Kidney tubule cell (primary cell): ENCODE data around the gene RANBP6.
"Not testable (repeated sequence)": the region's sequence is repeated elsewhere in the genome, so short reads cannot be mapped to it uniquely, and the experiment has no call there.

Experiments
- DNase-seq: peaks from one replicate; pipeline ENCODE4 v3.0.0-alpha.2; 2018; ENCODE audit warnings: low spot score

Gene RANBP6

DNA sequence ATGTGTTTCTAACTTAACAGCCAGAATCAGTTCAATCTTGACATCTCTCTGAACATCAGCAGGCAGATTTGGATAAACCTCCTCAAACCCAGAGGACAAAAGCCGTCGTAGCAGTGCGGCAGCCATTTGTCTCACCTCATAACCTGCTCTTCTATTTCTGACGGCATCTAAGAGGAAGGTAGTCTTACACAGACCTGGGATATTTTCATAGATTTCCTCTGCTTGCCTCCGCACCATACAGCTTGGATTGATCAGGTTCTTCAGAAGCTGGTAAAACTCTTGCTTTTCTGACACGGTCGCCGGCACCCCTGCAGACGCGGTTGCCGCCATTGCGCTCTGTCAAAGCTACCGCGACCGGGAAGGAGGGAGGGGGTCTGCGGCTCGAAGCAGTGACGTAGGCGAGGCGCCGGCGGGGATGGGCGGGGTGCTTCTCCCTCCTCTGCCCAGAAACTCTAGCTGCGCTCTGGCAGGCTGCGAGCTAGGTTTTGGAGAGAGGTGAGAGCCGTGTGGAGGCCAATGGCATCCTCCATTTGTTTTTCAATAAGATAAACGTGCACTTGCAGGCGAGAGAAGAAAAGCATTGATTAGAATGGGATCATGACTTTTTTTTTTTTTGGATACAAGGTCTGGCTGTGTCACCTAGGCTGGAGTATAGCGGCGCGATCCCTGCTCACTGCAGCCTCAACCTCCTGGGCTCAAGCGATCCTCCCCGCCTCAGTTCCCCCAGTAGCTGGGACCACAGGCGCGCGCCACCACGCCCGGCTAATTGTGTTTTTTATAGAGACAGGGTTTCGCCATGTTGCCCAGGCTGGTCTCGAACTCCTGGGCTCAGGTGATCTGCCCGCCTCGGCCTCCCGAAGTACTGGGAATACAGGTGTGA is at the start of gene RANBP6:
Gene RANBP6 (minus strand): TSS at position 347 of the 880 bp plus-strand sequence. CDS start 17 bp downstream, at position 330.
- peak; percentile 87 for DNase-seq

DNA sequence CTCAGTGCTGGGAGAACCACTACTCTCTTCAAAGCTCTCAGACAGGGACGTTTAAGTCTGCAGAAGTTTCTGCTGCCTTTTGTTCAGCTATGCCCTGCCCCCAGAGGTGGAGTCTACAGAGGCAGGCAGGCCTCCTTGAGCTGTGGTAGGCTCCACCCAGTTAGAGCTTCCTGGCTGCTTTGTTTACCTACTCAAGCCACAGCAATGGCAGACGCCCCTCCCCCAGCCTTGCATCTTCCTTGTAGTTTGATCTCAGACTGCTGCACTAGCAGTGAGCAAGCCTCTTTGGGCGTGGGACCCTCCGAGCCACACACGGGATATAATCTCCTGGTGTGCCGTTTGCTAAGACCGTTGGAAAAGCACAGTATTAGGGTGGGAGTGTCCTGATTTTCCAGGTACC is 47.7 kb upstream of the RANBP6 start:
- not testable (repeated sequence) for DNase-seq

- peak; percentile 27 for DNase-seq
These were observed 40.2 kb upstream of the RANBP6 start for GRCh38 chr9:6055666-6056065.

GRCh38 chr9:6055216-6055615 is 39.8 kb upstream of the RANBP6 start:
- DNase-seq, result peak; percentile 91

DNA sequence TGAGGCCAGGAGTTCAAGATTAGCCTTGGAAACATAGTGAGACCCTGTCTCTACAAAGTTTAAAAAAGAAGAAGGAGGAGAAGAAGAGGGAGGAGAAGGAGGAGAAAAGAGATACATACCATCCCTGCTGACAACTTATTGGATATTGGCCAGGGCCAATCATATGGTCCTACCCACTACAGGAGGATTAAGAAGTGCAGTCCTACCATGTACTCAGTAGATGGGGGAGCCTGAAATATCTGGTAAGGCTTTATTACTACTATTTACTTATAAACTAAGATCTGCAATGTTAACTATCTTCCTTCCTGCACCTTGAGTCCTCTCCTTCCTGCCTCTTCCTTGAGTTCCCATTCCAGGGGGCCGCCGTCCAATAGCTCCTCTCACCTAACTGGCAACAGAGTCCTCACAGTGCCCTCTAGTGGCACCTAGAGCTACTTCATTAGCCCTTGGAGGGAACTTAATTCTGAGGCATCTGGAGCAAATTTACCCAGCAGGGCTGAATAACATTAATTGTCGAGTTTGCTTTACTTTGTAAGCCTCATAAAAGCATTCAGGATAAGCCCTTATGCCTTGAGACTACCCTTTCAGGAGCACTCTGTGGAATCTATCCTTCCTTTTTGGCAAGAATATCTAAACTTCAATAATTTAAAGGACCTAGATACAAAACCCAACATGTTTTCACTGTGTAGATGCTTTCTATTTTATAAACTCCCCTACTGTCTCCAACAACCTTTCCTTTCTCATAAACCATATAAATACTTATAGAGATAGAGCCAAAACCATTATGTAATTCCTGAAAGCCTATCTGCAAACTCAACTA is 39.1 kb upstream of the RANBP6 start:
- DNase-seq, result peak; percentile 80

DNA sequence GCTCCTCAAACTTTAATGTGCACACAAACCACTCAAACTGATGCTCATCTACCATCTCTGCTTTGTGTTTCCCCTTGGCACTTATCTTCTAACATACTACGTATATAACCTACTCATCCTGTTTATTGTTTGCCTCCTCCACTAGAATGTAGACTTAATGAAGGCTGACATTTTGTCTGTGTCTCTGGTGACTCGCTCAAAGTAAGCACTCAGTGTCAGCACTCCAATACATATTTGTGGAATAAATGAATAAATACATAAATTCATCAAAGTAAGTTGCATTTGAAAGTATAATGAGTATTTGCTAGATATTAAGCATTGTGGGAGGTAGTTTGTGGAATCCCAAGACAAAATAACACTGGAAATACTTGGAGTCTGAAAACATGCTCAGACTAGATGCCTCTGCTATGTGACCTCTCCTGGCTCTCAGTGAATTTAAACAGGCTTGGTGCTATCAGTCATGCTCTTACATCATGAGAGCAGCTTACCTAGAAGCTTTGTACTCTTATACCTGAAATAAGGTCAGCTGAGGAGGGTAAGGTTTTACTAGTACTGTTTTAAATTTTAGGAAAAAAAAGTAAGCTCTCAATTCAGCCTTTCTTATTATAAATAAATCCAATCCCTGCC is 37.0 kb upstream of the RANBP6 start:
- peak; percentile 10 for DNase-seq

DNA sequence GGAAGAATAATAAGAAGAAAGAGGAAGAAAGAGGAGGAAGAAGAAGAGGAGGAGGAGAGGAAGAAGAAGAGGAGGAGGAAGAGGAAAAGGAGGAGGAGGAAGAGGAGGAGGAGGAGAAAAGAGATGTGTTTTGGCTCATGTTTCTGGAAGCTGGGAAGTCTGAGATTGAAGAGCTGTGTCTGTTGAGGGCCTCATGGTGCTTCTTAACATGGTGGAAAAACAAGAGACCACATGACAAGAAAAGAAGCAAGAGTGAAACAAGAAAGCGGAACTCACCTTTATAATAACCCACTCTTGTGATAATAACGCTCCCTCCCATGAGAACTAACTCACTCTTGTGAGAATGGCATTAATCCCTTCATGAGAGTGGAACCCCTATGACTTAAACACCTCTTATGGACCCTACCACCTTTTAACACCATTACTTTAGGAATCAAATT is 36.1 kb upstream of the RANBP6 start:
- DNase-seq, result no peak

GRCh38 chr9:6049798-6050197 is 34.4 kb upstream of the RANBP6 start:
- peak; percentile 61 for DNase-seq

DNA sequence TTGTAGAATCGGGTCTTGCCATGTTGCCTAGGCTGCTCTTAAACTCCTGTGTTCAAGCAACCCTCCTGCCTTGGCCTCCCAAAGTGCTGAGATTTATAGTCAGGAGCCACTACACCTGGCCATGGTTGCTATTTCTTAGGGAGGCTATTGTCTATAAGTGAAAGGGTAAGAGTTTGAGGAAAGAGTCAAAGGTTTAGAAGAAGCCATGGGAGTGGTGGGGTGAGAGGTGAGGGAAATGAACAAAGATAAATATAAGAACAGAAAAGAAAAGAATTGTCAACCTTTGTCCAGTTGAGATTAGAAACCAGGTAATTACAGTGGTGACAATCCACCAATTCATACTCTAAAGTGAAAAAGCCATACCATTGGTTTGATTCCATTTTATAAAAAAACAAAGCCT is 32.6 kb upstream of the RANBP6 start:
- DNase-seq, result no peak

DNA sequence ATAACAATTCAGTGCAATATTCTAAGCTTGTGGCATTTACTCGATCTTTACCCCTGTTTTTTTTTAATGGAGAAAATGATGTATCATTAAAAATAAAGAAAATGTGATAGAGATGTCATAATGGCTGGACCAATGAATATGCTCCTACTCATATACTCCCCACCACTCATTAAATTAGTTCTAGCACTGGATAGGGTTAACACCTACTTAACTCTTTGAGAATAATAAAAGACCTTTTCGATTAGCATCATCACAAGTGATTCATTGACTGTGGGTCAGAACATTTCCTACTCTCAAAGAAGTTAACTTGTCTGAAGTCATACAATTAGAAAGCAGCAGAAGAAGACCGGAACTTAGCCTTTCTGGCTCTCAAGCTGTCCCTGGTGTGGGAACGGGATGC is 31.6 kb upstream of the RANBP6 start:
- no peak for DNase-seq

DNA sequence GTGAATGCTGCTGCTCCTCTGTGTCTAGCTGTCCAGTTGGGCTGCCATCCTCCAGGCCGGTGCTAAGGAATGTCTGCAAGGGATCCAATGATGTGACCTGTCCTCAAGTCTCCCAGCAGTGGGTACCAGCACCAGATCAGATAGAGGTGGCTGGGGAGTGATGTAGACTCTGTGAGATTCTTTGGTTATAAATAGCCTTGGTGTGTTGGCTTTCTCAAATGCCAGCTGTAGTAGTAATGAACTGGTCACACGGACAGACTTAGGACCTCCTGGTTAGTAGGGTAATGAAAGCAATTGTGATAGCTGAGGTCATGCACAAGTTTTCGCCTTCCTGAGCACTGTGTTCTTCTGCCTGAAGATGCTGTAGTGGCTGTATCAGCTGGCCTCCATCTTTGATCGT is 29.9 kb upstream of the RANBP6 start:
- no peak for DNase-seq

- DNase-seq, result no peak
These were observed 24.7 kb upstream of the RANBP6 start for GRCh38 chr9:6040077-6040476.

GRCh38 chr9:6036391-6036790 is 21.0 kb upstream of the RANBP6 start:
- peak; percentile 27 for DNase-seq

- peak; percentile 43 for DNase-seq
These were observed 19.5 kb upstream of the RANBP6 start for GRCh38 chr9:6034954-6035353.

DNA sequence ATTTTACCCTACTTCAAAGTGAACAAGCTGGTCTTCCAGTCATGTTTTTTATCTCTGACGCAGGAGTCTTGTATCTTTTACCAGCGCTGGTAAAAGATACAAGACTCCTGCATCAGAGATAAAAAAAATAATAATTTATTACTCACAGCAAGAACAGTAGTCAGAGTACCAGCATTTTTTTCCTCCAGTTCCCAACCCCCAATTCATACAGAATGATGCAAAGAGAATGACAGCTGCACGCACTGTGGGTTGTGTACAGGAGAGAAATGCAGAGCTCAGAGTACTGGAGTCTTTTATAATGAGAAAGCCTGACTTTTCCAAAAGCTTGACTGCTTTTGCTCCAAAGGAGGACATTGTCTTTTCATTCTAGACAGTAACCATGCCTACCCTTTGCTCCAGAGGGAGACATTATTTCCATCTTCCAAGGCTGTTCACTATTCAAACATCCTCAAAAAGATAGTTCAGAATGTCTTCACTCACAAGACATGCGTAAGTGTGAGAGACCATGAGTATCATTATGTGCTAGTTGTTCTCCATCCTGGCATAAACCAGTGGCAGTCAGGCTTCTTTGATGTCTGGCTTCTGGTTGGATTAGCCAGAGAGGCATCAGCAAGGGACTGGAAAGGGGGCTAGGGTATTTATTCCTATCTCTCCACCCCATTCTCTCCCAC is 14.3 kb upstream of the RANBP6 start:
- DNase-seq, result no peak

DNA sequence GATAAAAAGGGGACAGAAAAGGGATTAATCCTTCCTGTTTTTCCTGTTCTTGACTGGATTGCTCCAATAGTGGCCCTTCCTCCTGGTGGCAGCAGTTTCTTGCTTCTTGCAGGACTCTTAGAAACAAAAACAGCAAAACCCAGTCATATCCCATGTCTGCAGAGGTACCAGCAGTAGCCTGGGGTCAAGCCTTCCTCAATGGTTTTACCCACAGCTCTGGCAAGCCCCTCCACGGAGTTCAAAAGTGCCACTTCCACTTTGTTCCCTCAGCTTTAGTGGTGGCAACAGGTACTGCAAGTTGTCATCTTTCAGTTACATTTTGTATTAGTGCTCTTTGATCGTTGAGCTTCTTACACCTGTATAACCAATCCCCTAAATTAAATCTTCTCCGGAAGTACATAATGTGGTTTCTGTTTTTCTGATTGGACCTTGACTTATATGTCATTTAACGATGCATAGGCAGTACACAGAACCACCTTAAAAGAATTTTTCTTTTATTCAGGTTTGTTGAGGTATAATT is 8.7 kb upstream of the RANBP6 start:
- peak; percentile 31 for DNase-seq

DNA sequence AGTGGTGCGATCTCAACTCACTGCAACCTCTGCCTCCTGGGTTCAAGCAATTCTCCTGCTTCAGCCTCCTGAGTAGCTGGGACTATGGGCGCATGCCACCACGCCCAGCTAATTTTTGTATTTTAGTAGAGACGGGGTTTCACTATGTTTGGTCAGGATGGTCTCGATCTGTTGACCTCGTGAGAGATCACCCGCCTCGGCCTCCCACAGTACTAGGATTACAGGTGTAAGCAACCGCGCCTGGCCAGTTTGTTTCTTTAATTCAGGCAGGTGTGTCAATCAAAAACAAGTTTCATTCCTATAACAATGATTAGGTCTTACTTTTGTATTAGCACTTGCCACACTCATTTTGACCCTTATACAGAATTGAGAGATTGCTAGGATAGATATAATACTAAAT is 1.6 kb upstream of the RANBP6 start:
- not testable (repeated sequence) for DNase-seq

- DNase-seq, result peak; percentile 82
These were observed 654 bp downstream of the RANBP6 start for GRCh38 chr9:6014670-6015270.

- DNase-seq, result peak; percentile 98
These were observed 7.0 kb downstream of the RANBP6 start for GRCh38 chr9:6008169-6008979.

GRCh38 chr9:6007770-6008168 is 7.7 kb downstream of the RANBP6 start:
- DNase-seq, result peak; percentile 64
